ENCODE measurements around the gene ACSF3.

GRCh38 chr16:89048871-89049422 is 44.7 kb upstream of the ACSF3 start:
- TF ChIP-seq, protein P1, sequence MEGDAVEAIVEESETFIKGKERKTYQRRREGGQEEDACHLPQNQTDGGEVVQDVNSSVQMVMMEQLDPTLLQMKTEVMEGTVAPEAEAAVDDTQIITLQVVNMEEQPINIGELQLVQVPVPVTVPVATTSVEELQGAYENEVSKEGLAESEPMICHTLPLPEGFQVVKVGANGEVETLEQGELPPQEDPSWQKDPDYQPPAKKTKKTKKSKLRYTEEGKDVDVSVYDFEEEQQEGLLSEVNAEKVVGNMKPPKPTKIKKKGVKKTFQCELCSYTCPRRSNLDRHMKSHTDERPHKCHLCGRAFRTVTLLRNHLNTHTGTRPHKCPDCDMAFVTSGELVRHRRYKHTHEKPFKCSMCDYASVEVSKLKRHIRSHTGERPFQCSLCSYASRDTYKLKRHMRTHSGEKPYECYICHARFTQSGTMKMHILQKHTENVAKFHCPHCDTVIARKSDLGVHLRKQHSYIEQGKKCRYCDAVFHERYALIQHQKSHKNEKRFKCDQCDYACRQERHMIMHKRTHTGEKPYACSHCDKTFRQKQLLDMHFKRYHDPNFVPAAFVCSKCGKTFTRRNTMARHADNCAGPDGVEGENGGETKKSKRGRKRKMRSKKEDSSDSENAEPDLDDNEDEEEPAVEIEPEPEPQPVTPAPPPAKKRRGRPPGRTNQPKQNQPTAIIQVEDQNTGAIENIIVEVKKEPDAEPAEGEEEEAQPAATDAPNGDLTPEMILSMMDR (IDR thresholded peaks at IDR 0.05; ENCODE audit: poor library complexity), result no peak
- TF ChIP-seq EZH2 (IDR thresholded peaks at IDR 0.05; ENCODE audit: borderline replicate concordance) (no peak), EZH2phosphoT487 (IDR thresholded peaks at IDR 0.05; ENCODE audit: low read depth, severe bottlenecking, unreplicated experiment) (no peak)

All from hepatocyte (in vitro differentiated cells).